Fibroblast of lung (primary cell): ENCODE results near the gene CTDP1.

ENCODE experiments used
- EZH2 ChIP-seq: IDR thresholded peaks from 2 replicates; pipeline ENCODE4 v1.5.1; 2012; ENCODE audit warnings: low read length, control low read depth, mild to moderate bottlenecking; ENCODE audit errors: missing control alignments
- TF ChIP-seq, protein P1 (sequence below), 2 donors: IDR thresholded peaks in 1 of 2; conservative IDR thresholded peaks in 1 of 2; 1 replicate in 1 of 2; 2 replicates in 1 of 2; pipeline ENCODE4 v1.5.1; 2011 to 2012; ENCODE audit warnings: low read length in 2 of 2, control low read depth in 1 of 2, inconsistent platforms in 1 of 2, low read depth in 1 of 2, mild to moderate bottlenecking in 1 of 2

DNA sequence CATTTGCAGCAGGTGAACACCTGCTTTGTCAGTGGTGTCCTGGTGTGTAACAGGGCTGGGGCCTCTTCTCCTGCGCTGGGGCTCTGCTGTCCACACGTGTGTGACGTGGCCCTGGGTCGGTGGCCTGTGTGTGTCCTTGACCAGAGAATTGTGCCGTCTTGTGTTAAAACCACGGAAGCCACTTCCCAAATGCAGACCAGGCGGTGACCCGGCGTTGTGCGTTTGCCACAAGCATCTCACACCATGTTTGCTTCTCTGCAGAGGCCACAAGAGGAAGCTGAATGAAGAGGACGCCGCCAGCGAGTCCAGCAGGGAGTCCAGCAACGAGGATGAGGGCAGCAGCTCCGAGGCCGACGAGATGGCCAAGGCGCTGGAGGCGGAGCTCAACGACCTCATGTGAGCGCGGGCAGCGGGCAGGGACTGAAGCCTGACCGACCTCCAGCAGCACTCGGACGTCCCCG lies 73.8 kb downstream of the CTDP1 start:
- TF ChIP-seq, protein P1, sequence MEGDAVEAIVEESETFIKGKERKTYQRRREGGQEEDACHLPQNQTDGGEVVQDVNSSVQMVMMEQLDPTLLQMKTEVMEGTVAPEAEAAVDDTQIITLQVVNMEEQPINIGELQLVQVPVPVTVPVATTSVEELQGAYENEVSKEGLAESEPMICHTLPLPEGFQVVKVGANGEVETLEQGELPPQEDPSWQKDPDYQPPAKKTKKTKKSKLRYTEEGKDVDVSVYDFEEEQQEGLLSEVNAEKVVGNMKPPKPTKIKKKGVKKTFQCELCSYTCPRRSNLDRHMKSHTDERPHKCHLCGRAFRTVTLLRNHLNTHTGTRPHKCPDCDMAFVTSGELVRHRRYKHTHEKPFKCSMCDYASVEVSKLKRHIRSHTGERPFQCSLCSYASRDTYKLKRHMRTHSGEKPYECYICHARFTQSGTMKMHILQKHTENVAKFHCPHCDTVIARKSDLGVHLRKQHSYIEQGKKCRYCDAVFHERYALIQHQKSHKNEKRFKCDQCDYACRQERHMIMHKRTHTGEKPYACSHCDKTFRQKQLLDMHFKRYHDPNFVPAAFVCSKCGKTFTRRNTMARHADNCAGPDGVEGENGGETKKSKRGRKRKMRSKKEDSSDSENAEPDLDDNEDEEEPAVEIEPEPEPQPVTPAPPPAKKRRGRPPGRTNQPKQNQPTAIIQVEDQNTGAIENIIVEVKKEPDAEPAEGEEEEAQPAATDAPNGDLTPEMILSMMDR (conservative IDR thresholded peaks at IDR 0.05 in 1 of 2, IDR thresholded peaks at IDR 0.05 in 1 of 2; ENCODE audit: low read depth in 1 of 2, low read length in 2 of 2), result no peak
- no peak for TF ChIP-seq EZH2
